ENCODE results near the gene B4GALT2.

Gene B4GALT2

DNA sequence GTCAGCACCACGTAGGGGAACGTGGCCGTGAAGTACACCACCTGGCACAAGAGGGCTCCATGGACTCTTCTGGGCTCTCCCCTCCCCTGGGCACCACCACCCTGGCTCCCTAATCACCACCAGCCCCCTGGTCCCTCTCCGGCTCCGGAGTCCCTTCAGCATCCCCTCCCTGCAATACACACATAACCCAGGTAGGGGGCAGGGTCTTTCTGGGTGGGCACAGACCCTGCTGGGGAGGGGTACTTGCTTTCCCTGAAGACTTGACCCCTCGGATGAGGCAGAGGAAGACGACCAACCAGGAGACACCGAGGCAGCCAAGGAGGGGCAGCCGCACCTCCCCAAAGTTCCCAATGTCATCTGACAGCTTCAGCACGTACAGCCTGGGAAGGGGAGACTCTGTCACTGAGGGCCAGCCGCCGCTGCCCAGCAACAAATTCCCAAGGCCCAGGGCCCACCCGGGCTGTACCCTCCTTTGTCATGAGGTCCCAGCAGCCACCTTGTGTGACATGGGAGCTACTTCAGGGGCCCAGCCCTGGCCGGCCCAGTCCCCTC, 23.7 kb downstream of the B4GALT2 start:
- DNase-seq (ENCODE audit: low read depth): no peak

DNA sequence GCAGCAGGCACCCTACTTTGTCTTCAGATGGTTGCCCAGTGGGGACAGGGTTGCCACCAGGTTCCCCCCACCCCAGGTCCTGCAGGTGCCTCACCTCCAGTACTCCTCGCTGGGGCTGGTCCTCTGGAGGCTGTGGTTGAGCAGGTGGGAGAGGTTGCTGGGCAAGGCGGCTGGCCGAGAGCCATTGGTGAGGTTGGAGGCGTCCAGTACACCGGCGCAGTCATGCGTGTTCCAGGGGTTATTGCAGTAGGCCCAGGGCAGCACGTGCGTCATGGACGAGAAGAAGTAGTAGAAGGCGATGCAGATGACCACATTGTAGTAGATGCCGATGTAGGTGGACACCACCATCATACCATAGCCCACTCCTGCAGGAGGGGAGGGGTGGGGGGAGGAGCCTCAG, 29.2 kb downstream of the B4GALT2 start:
- no peak for DNase-seq (ENCODE audit: low read depth)

DNA sequence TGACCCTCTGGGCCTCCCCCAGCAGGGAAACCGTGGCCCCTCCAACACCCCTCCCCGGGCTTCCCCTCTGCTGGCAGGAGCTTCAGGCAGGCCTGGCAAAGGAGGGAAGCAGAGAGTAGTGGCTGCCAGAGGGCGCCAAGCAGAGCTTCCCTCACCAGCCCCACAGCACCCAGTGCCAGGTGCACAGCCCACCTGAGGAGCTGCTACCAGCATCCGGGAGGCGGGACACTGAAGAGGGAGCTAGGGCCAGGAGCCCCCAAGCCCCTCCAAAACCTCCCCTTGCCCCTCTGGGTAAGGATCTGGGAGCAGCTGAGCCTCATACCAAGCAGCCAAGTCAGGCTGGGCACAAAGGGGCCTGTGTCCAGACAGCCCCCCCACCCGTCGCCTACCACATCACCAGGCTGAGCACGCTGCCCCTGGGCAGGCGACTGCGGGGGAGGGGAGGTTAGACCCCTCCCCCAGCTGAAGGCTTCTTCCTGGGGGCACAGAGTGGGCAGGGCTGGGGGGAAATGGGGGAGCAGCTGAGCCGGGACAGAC, 32.0 kb downstream of the B4GALT2 start:
- no peak for DNase-seq (ENCODE audit: low read depth)

DNA sequence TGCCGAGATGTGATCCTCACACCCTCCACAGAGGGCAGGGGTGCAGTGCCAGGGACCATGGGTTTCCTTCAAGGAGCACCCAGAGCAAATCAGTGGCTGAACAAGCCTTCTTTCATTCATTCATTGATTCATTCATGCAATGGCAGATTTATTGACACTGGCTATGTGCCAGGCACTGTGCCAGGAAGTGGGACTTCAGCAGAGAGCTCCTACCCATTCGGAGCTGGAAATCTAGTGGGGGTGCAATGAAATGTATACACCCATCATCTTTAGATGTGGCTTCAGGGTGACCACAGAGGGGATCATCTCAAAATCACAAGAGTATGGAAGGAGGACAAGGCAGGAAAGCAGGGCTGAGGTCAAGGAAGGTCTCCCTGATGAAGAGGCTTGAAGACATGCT, 33.4 kb downstream of the B4GALT2 start:
- DNase-seq (ENCODE audit: low read depth): no peak

DNA sequence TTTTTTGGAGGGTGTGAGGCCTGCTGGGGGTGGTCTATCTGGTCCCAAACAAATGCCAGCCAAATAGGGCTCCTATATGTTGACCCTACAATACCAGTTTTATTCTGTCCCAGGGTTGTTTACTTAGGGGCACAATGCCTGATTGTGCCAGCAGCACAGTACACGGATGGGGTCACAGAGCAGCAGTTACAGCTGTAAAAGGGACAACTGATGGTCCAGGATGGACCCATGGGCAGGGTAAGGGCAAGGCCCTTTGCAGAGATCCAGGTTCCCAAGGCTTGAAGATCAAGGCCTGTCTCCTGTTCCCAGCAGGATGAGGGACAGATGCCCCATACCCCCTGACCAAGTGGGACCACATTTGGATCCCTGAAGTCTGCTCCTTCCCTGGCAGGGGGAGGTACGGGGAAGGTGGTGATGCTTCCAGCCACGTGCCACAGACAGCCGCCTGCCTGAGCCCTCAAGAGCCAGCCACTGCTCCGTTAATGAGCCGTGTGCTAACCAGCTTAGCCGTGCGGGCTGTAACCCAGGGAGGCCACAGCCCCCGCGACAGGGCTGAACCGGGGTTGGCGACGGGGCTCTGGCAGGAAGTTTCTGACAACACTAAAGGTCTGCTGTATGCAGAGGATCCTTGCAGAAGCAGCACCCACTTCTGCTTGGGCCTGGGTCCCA, 34.1 kb downstream of the B4GALT2 start:
- DNase-seq (ENCODE audit: low read depth): no peak

DNA sequence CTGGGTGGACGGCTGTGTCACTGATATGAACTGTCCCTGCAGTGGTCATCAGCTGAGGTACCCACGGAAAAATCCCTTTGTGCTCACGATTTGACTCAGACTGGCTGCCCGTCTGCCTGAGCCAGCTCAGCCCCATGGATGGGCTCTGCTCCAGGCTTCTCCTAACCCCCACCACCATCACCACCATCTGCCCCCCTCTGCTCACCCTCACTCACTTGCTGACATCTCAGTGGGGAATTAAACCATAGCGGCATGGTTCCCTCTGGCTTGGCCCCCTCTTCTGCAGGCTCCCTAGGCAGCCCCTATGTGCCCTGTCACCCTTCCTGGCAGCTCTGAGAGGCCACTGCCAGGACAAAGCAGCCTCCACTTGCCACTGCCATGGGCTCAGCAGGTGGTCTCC, 34.9 kb downstream of the B4GALT2 start:
- DNase-seq (ENCODE audit: low read depth): no peak

DNA sequence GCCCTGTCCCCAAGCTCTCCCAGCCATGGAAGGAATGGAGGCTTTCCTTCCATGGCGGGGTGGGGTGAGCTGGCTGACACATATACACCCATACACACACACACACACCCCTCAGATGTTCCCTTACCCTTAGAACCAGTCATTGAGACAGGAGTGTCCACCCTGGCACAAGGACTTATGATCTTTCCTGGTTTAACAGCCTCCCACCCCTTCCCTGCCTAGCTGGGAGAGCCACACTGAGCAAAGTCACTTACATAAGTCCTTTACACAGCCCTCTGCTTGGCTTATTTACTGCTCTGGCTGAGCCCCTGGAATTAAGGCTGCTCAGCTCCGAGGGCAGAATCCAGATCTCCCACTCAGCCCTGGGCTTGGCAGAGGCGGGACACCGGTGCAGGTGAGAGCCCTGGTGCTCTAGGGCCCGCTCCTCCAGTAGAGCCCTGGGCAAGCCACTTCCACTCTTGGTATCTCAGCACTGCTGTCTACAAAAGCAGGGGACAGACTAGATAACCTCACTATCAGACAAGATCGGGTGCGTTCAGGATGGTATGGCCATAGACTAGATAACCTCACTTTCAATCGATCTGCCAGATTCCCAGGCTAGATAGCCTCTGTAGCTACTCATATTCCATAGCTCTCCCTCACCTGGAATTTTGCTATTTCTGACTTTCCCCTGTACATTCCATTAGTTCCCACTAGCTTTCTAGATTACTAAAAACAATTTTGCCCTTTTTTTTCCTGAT, 35.5 kb downstream of the B4GALT2 start:
- no peak for DNase-seq (ENCODE audit: low read depth)

DNA sequence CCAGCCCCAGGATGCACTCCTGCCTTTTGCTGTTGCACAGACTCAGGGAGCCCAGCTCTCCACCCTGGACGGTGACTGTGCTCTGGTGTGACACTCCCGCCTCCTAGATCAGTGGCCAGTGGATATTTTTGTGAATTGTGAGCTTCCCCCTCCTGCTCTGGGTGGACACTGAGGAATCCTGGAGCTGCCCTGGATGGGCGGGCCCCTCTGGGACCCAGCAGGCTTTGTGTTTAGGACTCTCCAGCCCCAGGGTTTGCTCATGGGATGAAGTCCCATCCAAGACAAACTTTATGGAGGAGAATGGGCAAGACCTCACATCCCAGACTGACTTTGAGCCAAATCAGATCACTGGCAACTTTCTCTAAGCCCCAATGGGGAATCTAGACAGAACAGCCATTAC, 36.2 kb downstream of the B4GALT2 start:
- no peak for DNase-seq (ENCODE audit: low read depth)

DNA sequence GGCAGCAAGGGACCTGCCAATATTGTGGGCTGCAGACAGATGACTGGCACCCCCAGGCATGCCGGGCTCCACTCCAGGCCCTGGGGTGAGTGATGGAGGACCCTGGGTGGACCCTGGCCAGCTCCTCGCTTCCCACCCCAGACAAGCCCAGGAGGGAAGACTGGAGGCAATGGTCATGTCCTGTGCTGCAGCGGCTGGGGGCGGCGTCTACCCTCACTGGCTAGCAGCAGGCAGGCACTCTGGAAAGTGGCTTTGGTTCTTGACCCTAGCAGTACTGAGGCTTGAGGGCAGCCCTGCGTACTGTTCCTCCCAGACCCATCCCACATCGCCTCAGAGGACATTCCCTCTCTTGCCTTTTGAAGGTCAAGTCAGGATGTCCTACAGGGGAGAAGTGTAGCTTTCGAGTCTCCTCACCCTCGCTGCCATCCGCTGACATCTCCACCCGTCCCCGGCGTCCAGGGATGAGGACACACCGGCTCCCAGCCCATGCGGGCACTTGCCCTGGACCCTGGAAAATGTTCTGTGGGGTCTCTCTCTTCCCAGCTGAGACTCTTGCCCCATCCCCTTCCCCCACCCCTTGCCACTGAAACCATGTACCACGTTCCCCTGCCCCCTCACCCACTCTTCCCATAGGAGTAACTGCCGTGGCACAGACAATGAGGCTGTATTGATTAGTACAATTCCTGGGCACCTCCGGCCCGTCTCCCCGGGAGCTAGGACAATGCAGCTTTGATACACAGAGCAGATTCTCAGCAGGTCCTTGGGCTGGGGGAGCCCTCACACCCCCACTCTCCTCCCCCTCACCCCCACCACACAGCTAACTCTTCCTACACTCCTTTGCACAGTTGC, 37.3 kb downstream of the B4GALT2 start:
- no peak for DNase-seq (ENCODE audit: low read depth)

DNA sequence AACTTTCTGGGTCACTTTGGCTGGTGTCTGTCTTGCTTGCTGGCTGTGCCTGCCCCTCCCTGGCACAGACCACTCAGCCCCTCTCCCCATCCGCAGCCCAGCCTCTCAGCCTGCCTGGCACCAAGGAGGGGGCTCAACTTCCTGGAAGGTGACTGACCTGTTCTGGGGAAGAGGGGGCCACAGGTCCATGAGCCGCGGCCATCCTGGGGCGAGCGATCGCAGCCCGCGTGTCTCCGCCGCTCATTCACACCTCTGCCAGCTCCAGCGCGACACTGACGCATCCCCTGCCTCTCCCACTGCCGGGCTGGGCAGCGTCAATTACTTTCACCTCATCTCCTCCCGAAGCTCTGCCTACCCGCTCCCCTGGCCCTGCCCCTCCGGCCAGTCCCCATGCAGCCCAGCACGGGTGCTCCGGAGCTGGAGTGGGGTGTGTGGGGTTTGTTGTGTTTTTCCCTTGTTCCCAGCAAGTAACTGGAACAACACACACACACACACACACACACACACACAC, 37.9 kb downstream of the B4GALT2 start:
- DNase-seq (ENCODE audit: low read depth): no peak

DNA sequence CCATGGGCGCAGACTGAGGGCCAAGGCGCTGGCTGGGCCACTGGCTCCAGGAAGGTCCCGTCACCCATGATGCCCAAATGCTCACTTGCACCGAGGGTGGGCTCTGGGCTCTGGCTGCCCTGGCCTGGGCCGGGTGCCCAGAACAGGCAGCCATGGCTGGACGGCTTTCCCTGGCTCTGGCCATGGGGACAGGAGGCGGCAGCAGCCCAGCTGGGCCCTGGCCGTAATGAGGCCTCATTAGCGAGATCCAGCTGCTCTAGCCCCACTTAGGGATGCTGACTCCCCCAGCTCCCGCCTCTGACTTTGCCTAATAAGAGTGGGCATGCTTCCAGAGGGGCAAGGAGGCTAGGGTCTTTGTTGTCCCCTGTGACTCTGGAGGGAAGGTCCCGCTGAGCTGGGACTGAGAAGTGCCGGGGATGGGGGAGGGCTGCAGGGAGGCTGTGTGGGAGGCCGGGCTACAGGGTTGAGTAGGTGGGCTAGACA, 40.5 kb downstream of the B4GALT2 start:
- no peak for DNase-seq (ENCODE audit: low read depth)

DNA sequence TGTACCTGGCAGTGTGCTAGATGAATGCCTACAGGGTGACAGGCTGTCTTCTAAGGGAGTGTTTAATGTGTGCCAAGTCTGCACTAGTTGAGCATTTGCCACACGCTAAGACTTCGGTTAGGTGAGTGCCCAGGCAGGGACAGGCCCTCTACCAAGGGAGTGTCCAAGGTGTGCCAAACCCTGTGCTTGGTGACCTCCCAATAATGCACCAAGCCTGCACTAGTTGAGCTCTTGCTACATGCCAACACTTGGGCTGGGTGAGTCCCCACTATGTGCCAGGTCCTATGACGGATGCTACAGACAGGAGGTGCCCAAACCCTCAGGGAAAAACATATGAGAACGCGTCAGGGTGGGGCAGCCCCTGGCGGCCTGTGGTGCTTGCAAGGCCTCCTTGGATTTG, 41.5 kb downstream of the B4GALT2 start:
- no peak for DNase-seq (ENCODE audit: low read depth)

DNA sequence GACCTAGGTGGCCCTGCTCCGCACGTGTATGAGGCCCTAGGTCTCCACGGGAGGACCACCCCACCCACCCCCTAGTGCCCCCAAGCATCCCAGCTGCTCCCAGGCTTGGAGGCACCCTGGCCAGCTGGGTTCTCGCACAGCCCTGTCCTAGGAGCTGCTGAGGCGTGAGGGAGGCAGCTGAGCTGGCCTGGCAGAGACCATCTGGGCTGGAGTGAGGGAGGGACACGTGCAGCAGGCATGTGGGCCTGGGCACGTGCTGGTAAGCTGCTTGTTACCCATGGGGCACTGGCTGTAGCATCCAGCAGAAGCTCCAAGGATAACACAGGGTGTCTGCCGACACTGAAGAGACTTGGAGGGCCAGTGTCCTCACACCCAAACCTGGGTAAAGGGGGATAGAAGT, 42.1 kb downstream of the B4GALT2 start:
- no peak for DNase-seq (ENCODE audit: low read depth)

DNA sequence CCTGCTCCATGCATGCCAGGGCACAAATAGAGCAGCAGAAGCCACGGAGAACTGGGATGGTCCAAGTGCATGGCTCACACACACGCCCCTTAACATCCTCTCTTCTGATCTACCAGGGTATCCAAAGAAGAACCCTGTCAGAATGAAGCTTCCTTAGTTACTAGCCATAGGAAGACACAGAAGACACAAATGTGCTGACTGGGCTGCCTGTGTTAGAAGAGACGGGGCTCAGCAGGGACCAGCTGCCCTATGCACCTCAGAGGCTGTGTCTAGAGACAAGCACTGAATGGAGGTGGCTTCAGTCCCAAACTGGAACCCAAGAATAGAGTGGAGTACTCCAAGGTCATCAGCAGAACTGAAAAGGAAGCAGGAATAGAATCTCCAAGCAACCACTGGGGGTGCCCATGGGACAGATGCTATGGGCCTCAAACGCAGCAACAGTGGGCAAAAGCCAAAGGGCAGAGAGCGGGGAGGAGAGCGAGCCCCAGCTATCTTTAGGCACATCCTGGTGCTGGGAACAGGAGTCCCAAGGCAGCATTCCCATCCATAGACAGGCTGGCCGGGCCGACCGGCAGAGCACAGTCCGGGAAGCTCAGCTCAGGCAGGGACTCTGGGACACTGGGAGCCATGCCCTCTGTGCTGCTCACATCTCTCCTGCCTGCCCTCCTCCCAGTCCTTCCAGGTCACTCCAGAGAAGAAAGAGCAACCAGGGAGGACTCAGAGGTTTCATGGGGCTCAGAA, 42.7 kb downstream of the B4GALT2 start:
- DNase-seq (ENCODE audit: low read depth): no peak

DNA sequence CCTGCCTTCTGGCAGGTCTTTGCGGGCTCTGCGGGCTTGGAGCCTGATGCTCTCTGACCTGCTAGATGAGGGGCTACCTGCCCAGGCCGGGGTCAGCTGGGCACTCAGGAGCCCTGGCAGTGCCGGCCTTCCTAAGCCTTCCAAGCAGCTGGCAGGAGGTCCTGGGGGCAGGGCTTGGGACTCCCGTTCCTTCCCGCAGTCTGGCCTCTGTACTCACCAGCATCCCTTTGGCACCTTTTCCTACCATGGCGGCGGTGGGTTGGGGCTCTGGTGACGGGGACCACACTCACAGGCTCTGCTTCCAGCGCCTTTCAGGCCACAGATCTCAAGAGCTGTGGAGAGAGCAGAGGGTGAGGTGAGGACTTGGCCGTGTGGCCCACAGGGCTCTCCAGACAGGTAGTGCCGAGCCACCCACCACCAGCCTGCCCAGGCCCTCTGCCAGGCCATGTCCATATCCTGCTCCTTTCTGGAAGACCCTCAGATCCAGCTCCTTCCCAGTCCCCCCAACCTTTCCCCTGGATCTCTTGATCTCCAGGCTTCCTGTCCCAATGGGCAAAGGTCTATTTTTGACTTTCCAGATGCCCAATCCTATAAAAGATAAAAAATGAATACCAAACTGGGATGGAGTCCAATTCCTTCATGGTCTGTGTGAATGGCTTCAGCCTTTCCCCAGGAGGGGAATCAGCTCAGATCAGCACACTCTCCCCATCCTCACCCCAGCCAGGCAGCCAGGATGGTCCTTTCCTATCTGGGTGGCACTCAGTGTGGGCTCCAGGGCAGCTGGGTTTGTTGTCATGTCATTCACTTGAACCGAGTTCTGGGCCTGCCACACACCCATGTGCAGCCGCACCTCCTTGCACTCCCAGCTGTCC, 45.3 kb downstream of the B4GALT2 start:
- DNase-seq (ENCODE audit: low read depth): no peak

DNA sequence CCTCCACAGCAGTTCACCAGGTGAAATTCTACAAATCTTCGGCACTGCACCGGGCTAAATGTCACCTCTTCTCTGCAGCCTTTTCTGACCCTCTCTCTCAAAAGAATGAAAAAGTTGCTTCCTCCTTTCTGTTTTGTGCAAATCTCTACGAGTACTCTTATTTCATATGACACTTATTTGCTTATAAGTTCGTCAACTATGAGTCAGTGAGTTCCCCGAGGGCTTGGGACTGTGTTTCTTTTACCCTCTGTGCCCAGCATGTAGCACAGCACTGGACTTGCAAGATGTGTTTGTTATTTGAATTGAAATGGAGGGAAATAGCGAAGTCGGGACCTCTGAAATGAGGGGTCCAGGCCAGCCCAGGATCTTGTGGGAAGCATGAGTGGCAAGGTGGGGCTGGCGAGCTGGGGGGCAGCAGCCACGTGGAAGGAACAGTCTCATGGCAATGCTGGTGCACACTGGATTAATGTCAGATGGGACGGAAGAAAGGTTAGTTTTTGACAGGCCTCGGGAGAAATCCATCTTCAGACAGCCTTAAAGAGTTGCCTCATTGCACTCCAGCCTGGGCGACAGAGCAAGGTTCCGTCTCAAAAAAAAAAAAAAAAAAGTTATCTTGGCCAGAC, 46.0 kb downstream of the B4GALT2 start:
- no peak for DNase-seq (ENCODE audit: low read depth)

DNA sequence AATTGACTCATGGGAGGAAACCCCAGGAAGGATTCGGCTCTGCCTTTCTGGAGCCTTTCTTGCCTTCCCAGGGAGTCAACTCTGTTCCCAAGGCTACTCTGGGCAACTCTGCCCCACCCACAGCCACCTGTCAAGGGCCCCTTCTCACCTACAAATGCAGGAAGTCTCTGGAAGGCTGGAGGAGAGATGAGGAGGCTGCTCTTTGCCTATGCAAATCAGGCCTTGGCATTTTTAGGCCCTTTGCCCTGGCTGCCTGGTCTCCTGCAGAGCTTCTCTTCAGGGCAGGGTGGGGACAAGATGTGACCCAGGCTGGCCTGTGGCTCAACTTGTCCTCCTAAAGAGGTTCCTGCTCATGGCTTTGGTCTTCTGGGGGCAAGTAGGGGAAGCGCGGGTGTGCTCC, 46.8 kb downstream of the B4GALT2 start:
- DNase-seq (ENCODE audit: low read depth): no peak

DNA sequence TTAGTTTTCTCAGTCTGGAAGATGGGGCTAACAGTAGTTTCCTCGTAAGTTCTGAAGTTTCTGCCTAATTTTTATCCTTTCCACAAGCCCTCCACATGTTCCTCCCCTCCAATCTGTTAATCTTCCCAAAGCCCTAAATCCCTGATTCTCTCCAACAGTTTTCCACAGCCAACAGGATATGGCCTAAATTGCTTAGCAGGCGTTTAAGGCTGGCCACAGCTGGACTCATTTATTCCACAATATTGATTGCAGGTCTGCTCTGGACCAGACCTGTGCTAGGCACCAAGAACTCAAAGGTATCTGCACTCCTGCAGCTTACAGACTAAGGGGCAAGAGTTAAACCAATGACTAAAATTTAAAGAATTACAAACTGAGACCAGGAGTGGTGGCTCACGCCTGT, 48.3 kb downstream of the B4GALT2 start:
- DNase-seq (ENCODE audit: low read depth): no peak

DNA sequence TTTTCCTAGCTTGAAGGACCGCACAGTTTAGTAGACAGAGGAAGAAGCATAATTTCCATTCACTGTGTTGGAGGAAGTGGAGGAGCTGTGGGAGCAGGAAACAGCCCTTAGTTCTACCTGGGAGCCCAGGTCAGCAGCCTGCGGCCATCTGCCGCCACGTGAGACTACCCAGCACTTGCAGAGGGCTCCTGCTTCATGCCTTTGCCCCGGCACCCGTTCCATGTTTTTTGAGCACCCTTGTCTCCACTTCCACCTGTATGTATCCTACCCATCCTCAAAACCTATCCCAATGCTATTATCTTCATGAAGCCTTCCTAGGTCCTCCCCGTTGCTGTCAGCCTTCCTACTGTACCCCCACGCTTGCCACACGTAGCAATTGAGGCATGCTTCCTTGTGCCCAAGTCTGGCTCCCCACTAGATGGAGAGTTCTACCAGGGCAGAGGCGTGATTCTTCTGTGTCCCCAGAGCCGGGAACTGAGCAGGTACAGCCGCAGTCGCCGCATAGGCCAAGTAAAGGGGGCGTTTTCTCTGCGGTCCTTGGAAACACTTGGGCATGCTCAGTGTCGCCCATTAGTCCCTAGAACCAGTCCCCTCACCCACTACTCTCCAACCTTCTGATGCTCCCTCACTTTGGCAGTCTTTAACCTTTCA, 50.4 kb downstream of the B4GALT2 start:
- no peak for DNase-seq (ENCODE audit: low read depth)
